OCI-LY1 (cell line): ENCODE measurements around the gene POLR2L.

Experiments
- EZH2 ChIP-seq: fragments of 200-600 bp; sonication (generic), shearing (Covaris generic); IDR thresholded peaks from 2 replicates; pipeline ENCODE4 v1.8.0; 2017; ENCODE audit warnings: borderline replicate concordance, mixed run types, mild to moderate bottlenecking, antibody characterized with exemption, low read length, moderate library complexity, mixed read lengths
- TF ChIP-seq, protein P1 (sequence below): fragments of 200-600 bp; sonication (generic), shearing (Covaris generic); IDR thresholded peaks from 2 replicates; pipeline ENCODE4 v1.5.1; 2017; ENCODE audit warnings: mild to moderate bottlenecking, antibody characterized with exemption, low read length, moderate library complexity, mixed read lengths

DNA sequence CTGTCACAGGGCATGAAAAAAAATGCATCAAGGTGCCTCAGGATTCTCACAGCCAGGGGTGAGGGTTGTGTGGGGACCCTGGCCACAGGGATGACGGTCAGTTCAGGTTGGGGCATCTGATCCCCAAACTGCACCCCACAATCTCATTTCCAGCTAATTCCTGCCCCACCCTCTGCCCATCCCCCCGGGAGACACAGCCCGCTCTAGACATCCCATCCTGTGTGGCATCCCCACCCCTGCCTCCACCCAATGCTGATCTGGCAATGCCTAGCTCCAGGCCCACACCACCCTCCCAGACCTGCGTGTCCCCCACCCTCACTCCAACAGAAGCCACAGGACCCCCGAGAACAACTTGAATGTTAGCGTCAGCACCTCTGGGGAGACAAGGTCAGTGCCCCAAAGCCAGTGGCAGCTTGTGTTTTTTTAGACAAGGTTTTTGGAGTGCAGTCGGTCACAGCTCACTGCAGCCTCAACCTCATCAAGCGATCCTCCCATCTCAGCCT is 25.6 kb upstream of the POLR2L start:
- TF ChIP-seq, protein P1, sequence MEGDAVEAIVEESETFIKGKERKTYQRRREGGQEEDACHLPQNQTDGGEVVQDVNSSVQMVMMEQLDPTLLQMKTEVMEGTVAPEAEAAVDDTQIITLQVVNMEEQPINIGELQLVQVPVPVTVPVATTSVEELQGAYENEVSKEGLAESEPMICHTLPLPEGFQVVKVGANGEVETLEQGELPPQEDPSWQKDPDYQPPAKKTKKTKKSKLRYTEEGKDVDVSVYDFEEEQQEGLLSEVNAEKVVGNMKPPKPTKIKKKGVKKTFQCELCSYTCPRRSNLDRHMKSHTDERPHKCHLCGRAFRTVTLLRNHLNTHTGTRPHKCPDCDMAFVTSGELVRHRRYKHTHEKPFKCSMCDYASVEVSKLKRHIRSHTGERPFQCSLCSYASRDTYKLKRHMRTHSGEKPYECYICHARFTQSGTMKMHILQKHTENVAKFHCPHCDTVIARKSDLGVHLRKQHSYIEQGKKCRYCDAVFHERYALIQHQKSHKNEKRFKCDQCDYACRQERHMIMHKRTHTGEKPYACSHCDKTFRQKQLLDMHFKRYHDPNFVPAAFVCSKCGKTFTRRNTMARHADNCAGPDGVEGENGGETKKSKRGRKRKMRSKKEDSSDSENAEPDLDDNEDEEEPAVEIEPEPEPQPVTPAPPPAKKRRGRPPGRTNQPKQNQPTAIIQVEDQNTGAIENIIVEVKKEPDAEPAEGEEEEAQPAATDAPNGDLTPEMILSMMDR: no peak
- TF ChIP-seq EZH2: no peak
